Measurements from ENCODE around the gene RXRA.

DNA sequence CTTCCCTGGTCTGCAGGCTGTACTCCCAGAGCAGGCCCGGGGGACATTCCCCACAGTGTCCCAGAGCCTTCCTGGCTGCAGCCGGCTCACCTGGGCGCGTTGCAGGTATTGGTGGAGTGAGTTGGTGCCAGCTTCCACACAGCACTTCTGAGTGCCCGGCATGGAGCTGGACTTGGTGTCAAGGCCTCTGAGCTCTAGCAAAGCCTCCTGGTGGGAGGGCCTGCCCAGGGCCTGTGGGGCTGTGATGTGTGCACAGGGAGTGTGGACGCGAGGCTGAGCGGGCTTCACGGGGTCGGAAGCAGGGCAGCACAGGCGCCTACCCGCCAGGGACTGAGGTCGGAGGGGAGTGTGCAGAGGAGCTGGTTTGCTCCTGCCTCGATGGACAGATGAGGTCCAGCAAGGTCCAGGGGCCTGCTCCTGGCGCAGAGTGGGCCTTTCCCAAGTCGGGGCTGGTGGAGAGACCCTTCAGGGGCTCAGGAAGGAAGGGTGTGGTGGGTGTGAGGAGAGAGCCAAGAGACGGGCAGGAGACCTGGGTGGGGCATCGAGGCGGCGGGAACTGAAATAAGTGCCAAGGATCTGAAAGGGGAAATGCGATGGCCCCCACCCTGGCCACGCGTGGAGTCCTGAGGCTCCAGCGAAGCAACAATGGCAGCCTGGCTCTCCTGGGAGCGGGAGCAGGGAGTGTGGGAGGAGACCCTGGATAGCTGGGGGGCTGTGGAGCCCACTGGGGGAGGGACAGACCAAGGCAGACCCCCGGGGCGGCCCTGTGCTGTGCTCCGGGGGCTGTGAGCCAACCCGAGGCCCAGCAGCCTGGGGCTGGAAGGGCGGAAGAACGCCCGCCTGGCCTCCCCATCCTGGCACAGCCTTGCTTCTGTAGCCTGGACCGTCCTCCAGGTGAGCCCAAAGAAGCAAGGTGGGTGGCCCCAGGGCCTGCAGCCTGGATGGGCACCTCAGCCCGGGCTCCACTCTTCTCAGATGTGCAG, 78.4 kb downstream of the RXRA start:
- TF ChIP-seq, protein P1, sequence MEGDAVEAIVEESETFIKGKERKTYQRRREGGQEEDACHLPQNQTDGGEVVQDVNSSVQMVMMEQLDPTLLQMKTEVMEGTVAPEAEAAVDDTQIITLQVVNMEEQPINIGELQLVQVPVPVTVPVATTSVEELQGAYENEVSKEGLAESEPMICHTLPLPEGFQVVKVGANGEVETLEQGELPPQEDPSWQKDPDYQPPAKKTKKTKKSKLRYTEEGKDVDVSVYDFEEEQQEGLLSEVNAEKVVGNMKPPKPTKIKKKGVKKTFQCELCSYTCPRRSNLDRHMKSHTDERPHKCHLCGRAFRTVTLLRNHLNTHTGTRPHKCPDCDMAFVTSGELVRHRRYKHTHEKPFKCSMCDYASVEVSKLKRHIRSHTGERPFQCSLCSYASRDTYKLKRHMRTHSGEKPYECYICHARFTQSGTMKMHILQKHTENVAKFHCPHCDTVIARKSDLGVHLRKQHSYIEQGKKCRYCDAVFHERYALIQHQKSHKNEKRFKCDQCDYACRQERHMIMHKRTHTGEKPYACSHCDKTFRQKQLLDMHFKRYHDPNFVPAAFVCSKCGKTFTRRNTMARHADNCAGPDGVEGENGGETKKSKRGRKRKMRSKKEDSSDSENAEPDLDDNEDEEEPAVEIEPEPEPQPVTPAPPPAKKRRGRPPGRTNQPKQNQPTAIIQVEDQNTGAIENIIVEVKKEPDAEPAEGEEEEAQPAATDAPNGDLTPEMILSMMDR (IDR thresholded peaks at IDR 0.05 in 2 of 3, conservative IDR thresholded peaks at IDR 0.05 in 1 of 3; ENCODE audit: control insufficient read depth in 2 of 3, extremely low read depth in 1 of 3, insufficient read depth in 1 of 3, low read depth in 3 of 3, low read length in 3 of 3): no peak
- TF ChIP-seq SREBF2 (IDR thresholded peaks at IDR 0.05; ENCODE audit: low read length): no peak
- TF ChIP-seq BRCA1 (IDR thresholded peaks at IDR 0.05; ENCODE audit: low read depth, low read length): no peak
- TF ChIP-seq CREB1 (IDR thresholded peaks at IDR 0.05; ENCODE audit: low read depth): no peak
- no peak for TF ChIP-seq ZNF207 (IDR thresholded peaks at IDR 0.05; ENCODE audit: borderline replicate concordance)
- no peak for TF ChIP-seq ASH2L (IDR thresholded peaks at IDR 0.05; ENCODE audit: borderline replicate concordance, low read depth)

Measured in GM12878 (cell line).